Cardiac muscle cell (in vitro differentiated cells and primary cell): ENCODE data around the gene KIF3B. TPM values are rescaled to one million over a fixed set of nuclear protein-coding genes. Genes with fewer than 3 reads are reported as not detected.

Experiments
- DNase-seq, 2 donors: peaks; one replicate each; pipeline versions ENCODE4 v3.0.0 to v3.0.0-alpha.2; 2010 to 2017; ENCODE audit warnings: low read depth in 1 of 2, low spot score in 1 of 2
- H3K27ac ChIP-seq: fragments of 200-600 bp; sonication (generic); 2 replicates; pipeline ENCODE4 v1.5.1; 2016
- H3K27me3 ChIP-seq: fragments of 200-600 bp; sonication (generic); 2 replicates; pipeline ENCODE4 v1.6.0; 2016; ENCODE audit warnings: control low read depth
- H3K36me3 ChIP-seq: fragments of 200-600 bp; sonication (generic); 2 replicates; pipeline ENCODE4 v1.5.1; 2016; ENCODE audit warnings: control low read depth
- H3K4me1 ChIP-seq: fragments of 200-600 bp; sonication (generic); 2 replicates; pipeline ENCODE4 v1.8.1; 2017; ENCODE audit warnings: low read depth, mild to moderate bottlenecking, mixed run types
- H3K4me3 ChIP-seq: fragments of 200-600 bp; sonication (generic); 2 replicates; pipeline ENCODE4 v1.5.1; 2016; ENCODE audit warnings: mild to moderate bottlenecking
- H3K9me3 ChIP-seq: fragments of 200-600 bp; sonication (generic); 2 replicates; pipeline ENCODE4 v1.5.1; 2017; ENCODE audit warnings: low read depth, mild to moderate bottlenecking, control low read depth
- polyA plus RNA-seq: library from polyadenylated mRNA; unstranded; fragments of >200 nt; fragmentation: Nextera tagmentation; extraction: Ambion mirVana; gene quantifications from 2 replicates; pipeline ENCODE4 v1.2.1, GENCODE V29; 2016
- total RNA-seq: library from RNA; depleted of rRNA; stranded (reverse); fragments of >200 nt; gene quantifications from 2 replicates; pipeline ENCODE4 v1.2.3, GENCODE V29; 2016
- TF ChIP-seq, protein P1 (sequence below): IDR thresholded peaks from 2 replicates; pipeline ENCODE4 v1.5.1; 2012; ENCODE audit warnings: low read depth, mild to moderate bottlenecking, low read length

KIF3B gene
- total and polyA plus RNA-seq, 2 experiments from 2014 or later: 6.2 to 13.2 TPM

DNA sequence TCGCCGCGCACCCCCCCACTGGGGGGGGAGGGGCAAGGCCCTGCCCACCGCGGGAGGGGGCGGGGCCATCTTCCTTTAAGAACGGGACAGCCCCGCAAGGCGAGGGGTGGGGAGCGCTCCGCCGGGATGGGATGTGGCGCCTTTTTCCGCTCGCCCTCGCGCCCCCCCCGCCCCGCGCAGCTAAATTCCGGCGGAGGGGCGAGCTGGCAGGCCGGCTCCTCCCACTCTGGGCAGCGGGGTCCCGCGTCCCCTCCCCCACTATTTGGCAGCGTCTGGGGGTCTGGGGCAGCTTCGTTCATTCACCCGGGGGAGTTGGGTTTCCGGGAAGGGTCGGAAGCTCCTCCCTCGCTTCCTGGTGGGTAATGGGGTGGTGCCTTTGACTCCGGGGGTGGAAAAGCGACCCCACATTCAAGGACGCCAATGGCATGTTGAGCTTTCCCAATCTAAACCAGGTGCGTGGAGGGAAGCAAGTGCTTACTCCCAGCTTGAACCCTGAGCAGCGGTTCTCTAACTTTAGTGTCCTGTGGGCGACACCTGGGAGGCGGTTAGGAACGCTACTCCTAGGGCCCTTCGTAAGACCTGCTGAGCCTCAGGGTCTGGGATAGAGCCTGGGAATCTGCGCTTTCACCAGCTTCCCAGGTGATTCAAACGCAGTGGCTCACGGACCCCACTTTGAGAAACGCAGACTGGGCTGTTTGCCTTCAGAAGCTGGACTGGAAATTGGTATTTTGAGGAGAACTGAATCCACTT, 81.6 kb downstream of the KIF3B start:
- Histone ChIP-seq H3K27me3 (no peaks in the 10 kb centered on the region), H3K36me3 (no peaks in the 10 kb centered on the region), H3K9me3 (no peaks in the 10 kb centered on the region), H3K27ac (peak overlapping the region; percentile 99), H3K4me3 (peak overlapping the region; percentile 79), H3K4me1 (peaks cover 22% of the 10 kb centered on the region)
- TF ChIP-seq, protein P1, sequence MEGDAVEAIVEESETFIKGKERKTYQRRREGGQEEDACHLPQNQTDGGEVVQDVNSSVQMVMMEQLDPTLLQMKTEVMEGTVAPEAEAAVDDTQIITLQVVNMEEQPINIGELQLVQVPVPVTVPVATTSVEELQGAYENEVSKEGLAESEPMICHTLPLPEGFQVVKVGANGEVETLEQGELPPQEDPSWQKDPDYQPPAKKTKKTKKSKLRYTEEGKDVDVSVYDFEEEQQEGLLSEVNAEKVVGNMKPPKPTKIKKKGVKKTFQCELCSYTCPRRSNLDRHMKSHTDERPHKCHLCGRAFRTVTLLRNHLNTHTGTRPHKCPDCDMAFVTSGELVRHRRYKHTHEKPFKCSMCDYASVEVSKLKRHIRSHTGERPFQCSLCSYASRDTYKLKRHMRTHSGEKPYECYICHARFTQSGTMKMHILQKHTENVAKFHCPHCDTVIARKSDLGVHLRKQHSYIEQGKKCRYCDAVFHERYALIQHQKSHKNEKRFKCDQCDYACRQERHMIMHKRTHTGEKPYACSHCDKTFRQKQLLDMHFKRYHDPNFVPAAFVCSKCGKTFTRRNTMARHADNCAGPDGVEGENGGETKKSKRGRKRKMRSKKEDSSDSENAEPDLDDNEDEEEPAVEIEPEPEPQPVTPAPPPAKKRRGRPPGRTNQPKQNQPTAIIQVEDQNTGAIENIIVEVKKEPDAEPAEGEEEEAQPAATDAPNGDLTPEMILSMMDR: no peak
- peak; percentile 72 to 85 for DNase-seq

DNA sequence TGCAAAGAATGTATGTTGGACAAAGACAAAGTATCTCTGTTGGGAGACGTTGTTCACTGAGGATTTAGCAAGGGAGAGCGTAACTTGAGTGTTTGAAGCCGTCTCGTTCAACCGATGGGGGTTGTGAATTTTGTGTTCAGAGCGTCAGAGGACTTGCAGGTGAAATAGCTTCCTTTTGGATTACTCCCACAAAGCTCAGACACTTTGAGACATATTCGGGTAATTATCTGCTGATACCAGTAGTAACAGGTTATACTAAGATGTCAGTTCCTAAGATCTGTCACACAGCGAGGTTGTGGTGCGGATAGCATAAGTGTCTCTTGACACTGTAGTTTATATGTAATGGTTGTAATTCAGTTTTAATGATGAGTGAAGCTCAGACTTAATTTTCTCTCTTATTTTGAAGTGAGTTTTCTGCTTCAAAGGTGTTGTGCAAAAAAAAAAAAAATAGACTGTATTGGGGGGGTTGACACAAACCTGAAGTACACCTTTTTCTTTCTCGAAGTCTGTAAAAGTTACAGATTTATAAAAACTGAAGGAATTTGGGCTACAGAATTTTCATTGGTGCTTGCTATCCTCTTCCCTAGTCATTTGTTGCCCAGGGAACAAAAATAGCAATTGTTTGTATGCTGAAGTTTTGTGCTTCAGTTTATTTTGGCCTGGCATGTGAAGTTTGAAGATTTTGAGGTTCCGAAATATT, 82.3 kb downstream of the KIF3B start:
- peak overlapping the region; percentile 99 for H3K27ac ChIP-seq

DNA sequence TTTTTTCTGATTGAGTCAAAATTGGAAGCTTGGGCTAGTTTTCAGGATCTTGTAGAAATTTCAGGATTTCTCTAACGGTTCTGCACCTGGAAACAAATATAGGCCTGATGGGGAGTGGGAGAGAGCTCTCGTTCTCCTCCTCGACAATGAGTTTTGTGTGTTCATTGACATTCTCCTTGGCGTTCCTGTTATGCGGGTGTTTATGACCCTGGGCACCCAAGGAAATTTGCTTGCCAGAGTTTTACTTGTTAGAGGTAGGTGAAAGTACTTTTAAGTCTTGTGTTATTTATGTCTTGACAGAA, 82.8 kb downstream of the KIF3B start:
- Histone ChIP-seq H3K27ac (peak overlapping the region; percentile 99), H3K4me1 (peaks cover 22% of the 10 kb centered on the region), H3K36me3 (no peaks in the 10 kb centered on the region), H3K4me3 (peak overlapping the region; percentile 79), H3K9me3 (no peaks in the 10 kb centered on the region), H3K27me3 (no peaks in the 10 kb centered on the region)
- TF ChIP-seq, protein P1: no peak
- DNase-seq: no peak

More for the DNA sequence above, 82.3 kb downstream of the KIF3B start:
- H3K36me3 ChIP-seq: no peaks in the 10 kb centered on the region
- peak in 1 of 2 donors; percentile 45 for DNase-seq
- peak overlapping the region; percentile 79 for H3K4me3 ChIP-seq
- H3K4me1 ChIP-seq: peaks cover 22% of the 10 kb centered on the region
- TF ChIP-seq, protein P1: no peak
- H3K27me3 ChIP-seq: no peaks in the 10 kb centered on the region
- no peaks in the 10 kb centered on the region for H3K9me3 ChIP-seq

DNA sequence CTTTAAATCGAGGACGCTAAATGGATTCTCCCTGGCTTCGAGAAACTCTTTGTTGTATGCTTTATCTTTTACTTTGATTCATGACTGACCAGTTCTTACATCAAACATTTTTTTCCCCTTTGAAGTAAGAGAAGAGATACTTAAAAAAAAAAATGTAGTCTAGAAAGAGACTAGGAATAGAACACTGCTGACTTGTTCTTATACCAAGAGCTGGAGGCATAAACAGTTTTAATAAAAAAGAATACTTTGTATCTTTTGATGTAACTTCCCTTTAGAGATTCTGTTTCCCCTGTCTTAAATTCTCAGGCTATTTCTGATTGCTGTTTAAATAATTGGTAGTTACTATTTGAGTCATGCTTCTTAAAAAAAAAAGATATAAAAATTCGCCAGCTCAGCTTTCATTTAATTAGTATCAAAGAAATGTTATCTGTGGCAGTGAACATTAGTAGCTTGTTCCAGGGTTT, 85.5 kb downstream of the KIF3B start:
- DNase-seq: no peak
- Histone ChIP-seq H3K27ac (peak overlapping the region; percentile 3), H3K27me3 (no peaks in the 10 kb centered on the region), H3K4me1 (peaks cover 13% of the 10 kb centered on the region), H3K36me3 (no peaks in the 10 kb centered on the region), H3K9me3 (no peaks in the 10 kb centered on the region), H3K4me3 (no peak overlapping the region)
- TF ChIP-seq, protein P1: no peak

DNA sequence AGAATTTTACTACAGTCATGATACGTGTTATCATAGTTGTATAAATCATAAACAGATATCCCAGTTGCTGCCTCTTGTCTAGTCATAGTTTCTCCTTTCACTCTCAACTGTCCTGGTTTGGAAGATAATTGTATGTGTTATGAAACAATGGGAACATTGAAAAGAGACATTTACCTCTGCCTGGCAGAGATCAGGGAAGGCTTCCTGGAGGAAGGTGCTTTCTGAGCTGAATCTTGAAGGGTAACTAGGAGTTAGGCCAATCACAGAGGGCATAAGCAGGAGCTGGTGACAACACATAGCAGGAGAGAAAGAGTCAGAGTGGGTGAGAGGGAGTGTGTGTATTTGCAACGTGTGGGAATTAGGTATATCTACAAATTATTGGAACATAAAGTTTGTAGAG, 86.0 kb downstream of the KIF3B start:
- Histone ChIP-seq H3K36me3 (no peaks in the 10 kb centered on the region), H3K4me3 (no peak overlapping the region), H3K27me3 (no peaks in the 10 kb centered on the region), H3K27ac (peak overlapping the region; percentile 3), H3K9me3 (no peaks in the 10 kb centered on the region), H3K4me1 (peaks cover 13% of the 10 kb centered on the region)
- DNase-seq: no peak
- TF ChIP-seq, protein P1: no peak
